Peyer's patch (tissue), 4 donors: Measurements from ENCODE around the gene PLEKHM2. TPM values are rescaled to one million over a fixed set of nuclear protein-coding genes. Genes with fewer than 3 reads are reported as not detected.

Experiments used
- DNase-seq, 3 donors: peaks; one replicate each; pipeline ENCODE4 v3.0.0-alpha.2; 2017 to 2019
- H3K27ac ChIP-seq, 4 donors: fragments of 200-600 bp; sonication (generic); one replicate each; pipeline ENCODE4 v1.5.1; 2016 to 2019
- H3K27me3 ChIP-seq, 2 donors: fragments of 200-600 bp; sonication (generic); one replicate each; pipeline ENCODE4 v1.5.1; 2019
- H3K36me3 ChIP-seq, 3 donors: fragments of 200-600 bp; sonication (generic); one replicate each; pipeline ENCODE4 v1.5.1; 2016 to 2019
- H3K4me1 ChIP-seq, 4 donors: fragments of 200-600 bp; sonication (generic); one replicate each; pipeline ENCODE4 v1.5.1; 2016 to 2019
- H3K4me3 ChIP-seq, 4 donors: fragments of 200-600 bp; sonication (generic); 1 replicate in 3 of 4; 2 replicates in 1 of 4; pipeline ENCODE4 v1.5.1; 2016 to 2019; ENCODE audit warnings: mild to moderate bottlenecking in 1 of 4
- H3K9me3 ChIP-seq, 4 donors: fragments of 200-600 bp; sonication (generic); one replicate each; pipeline ENCODE4 v1.5.1; 2016 to 2019; ENCODE audit warnings: mild to moderate bottlenecking in 1 of 4
- CTCF ChIP-seq, 6 experiments: fragments of 450-650 bp in 4 of 6; fragments of 200-600 bp in 2 of 6; sonication (generic) in 1 of 6; IDR thresholded peaks; one replicate each; pipeline ENCODE4 v1.5.1; 2017 to 2019; ENCODE audit warnings: antibody characterized with exemption in 6 of 6, mild to moderate bottlenecking in 3 of 6, moderate library complexity in 1 of 6
- POLR2A ChIP-seq, 2 donors: fragments of 450-650 bp; IDR thresholded peaks; one replicate each; pipeline ENCODE4 v1.5.1; 2017; ENCODE audit warnings: antibody characterized with exemption in 2 of 2, mild to moderate bottlenecking in 2 of 2, moderate library complexity in 2 of 2
- total RNA-seq, 4 donors: library from RNA; depleted of rRNA; stranded (reverse); fragments of >200 nt; gene quantifications; one replicate each; pipeline ENCODE4 v1.1.0, GENCODE V29; 2016

Gene PLEKHM2
- total RNA-seq, 4 donors from 2014 or later = 20.0 to 63.5 (median 37.7) TPM

- Histone ChIP-seq H3K9me3 (no peaks in the 10 kb centered on the region), H3K27ac (no peak overlapping the region), H3K4me1 (peaks cover 0 to 23% (median 0%) of the 10 kb centered on the region in 4 donors), H3K27me3 (no peaks in the 10 kb centered on the region), H3K4me3 (no peak overlapping the region), H3K36me3 (peaks cover 0 to 3% (median 0%) of the 10 kb centered on the region in 3 donors)
- DNase-seq = no peak
- TF ChIP-seq CTCF (IDR thresholded peaks at IDR 0.05) (no peak), POLR2A (IDR thresholded peaks at IDR 0.05) (no peak)
Measured at GRCh38 chr1:15706751-15707150, 22.6 kb downstream of the PLEKHM2 start.

GRCh38 chr1:15707239-15707925 lies 23.3 kb downstream of the PLEKHM2 start:
- Histone ChIP-seq H3K36me3 (peaks cover 0 to 3% (median 0%) of the 10 kb centered on the region in 3 donors), H3K4me3 (no peak overlapping the region), H3K27ac (peak overlapping the region in 1 of 4 donors; percentile 10), H3K4me1 (peaks cover 0 to 19% (median 0%) of the 10 kb centered on the region in 4 donors), H3K27me3 (no peaks in the 10 kb centered on the region), H3K9me3 (no peaks in the 10 kb centered on the region)
- DNase-seq = no peak
- no peak for TF ChIP-seq POLR2A (IDR thresholded peaks at IDR 0.05)
- TF ChIP-seq CTCF (IDR thresholded peaks at IDR 0.05) = no peak

- DNase-seq = no peak
- Histone ChIP-seq H3K36me3 (peaks cover 0 to 3% (median 0%) of the 10 kb centered on the region in 3 donors), H3K4me3 (no peak overlapping the region), H3K27me3 (no peaks in the 10 kb centered on the region), H3K9me3 (no peaks in the 10 kb centered on the region), H3K4me1 (peaks cover 0 to 7% (median 0%) of the 10 kb centered on the region in 4 donors), H3K27ac (no peak overlapping the region)
- TF ChIP-seq CTCF (IDR thresholded peaks at IDR 0.05) (no peak), POLR2A (IDR thresholded peaks at IDR 0.05) (no peak)
Measured at GRCh38 chr1:15708486-15709137, 24.5 kb downstream of the PLEKHM2 start.

GRCh38 chr1:15709226-15709625 lies 25.1 kb downstream of the PLEKHM2 start:
- Histone ChIP-seq H3K9me3 (no peaks in the 10 kb centered on the region), H3K27me3 (no peaks in the 10 kb centered on the region), H3K27ac (no peak overlapping the region), H3K36me3 (peaks cover 0 to 3% (median 0%) of the 10 kb centered on the region in 3 donors), H3K4me1 (peaks cover 0 to 4% (median 0%) of the 10 kb centered on the region in 4 donors), H3K4me3 (no peak overlapping the region)
- TF ChIP-seq CTCF (IDR thresholded peaks at IDR 0.05) = no peak
- no peak for TF ChIP-seq POLR2A (IDR thresholded peaks at IDR 0.05)
- DNase-seq = no peak

- H3K36me3 ChIP-seq = peaks cover 0 to 10% (median 0%) of the 10 kb centered on the region in 3 donors
- no peak overlapping the region for H3K27ac ChIP-seq
- TF ChIP-seq CTCF (IDR thresholded peaks at IDR 0.05) = no peak
- TF ChIP-seq POLR2A (IDR thresholded peaks at IDR 0.05) = no peak
- no peak overlapping the region for H3K4me3 ChIP-seq
- peaks cover 0 to 10% (median 0%) of the 10 kb centered on the region in 4 donors for H3K4me1 ChIP-seq
- DNase-seq = no peak
- H3K27me3 ChIP-seq = no peaks in the 10 kb centered on the region
- H3K9me3 ChIP-seq = no peaks in the 10 kb centered on the region
Measured at GRCh38 chr1:15712168-15712567, 28.0 kb downstream of the PLEKHM2 start.
